ENCODE results near the gene MRPL38. TPM values are rescaled to one million over a fixed set of nuclear protein-coding genes. Genes with fewer than 3 reads are reported as not detected.

MRPL38 gene
- total and polyA plus RNA-seq, 2 donors from 2014 or later = 89.8 to 114 TPM

- H3K9me3 ChIP-seq (ENCODE audit: control insufficient read depth in 2 of 3, insufficient read depth in 1 of 3, low read length in 3 of 3) = no peaks in the 10 kb centered on the region
- no peak for TF ChIP-seq CTCF (IDR thresholded peaks at IDR 0.05; ENCODE audit: borderline replicate concordance, extremely low read depth, insufficient read depth)
- H3K4me1 ChIP-seq (ENCODE audit: control insufficient read depth in 2 of 3, insufficient read depth in 2 of 3, low read depth in 1 of 3, low read length in 3 of 3) = peaks cover 0 to 3% (median 0%) of the 10 kb centered on the region in 3 donors
- FAIRE-seq (no peak), DNase-seq (no peak)
- H3K4me3 ChIP-seq (ENCODE audit: low read length in 3 of 3) = no peak overlapping the region
- H3K36me3 ChIP-seq (ENCODE audit: control insufficient read depth in 2 of 3, insufficient read depth in 3 of 3, low read length in 3 of 3) = peaks cover 0 to 7% (median under 1%) of the 10 kb centered on the region in 3 donors
- intact Hi-C loops (cut with DNase I) = no loop called here
- H3K27ac ChIP-seq (ENCODE audit: low read depth in 2 of 2, low read length in 2 of 2) = no peak overlapping the region
- no peak overlapping the region for H3K9ac ChIP-seq (ENCODE audit: low read length in 3 of 3)
- H3K27me3 ChIP-seq (ENCODE audit: control insufficient read depth, insufficient read depth, low read length) = no peaks in the 10 kb centered on the region
Observed at GRCh38 chr17:75906143-75906884, 1.6 kb upstream of the MRPL38 start.

- Histone ChIP-seq H3K4me3 (ENCODE audit: low read length in 3 of 3) (no peak overlapping the region), H3K27me3 (ENCODE audit: control insufficient read depth, insufficient read depth, low read length) (no peaks in the 10 kb centered on the region), H3K9ac (ENCODE audit: low read length in 3 of 3) (no peak overlapping the region), H3K36me3 (ENCODE audit: control insufficient read depth in 2 of 3, insufficient read depth in 3 of 3, low read length in 3 of 3) (peaks cover 0 to 26% (median 12%) of the 10 kb centered on the region in 3 donors), H3K27ac (ENCODE audit: low read depth in 2 of 2, low read length in 2 of 2) (no peak overlapping the region), H3K4me1 (ENCODE audit: control insufficient read depth in 2 of 3, insufficient read depth in 2 of 3, low read depth in 1 of 3, low read length in 3 of 3) (peaks cover 0 to 3% (median 0%) of the 10 kb centered on the region in 3 donors), H3K9me3 (ENCODE audit: control insufficient read depth in 2 of 3, insufficient read depth in 1 of 3, low read length in 3 of 3) (no peaks in the 10 kb centered on the region)
- intact Hi-C loops (cut with DNase I) = no loop called here
- no peak for TF ChIP-seq CTCF (IDR thresholded peaks at IDR 0.05; ENCODE audit: borderline replicate concordance, extremely low read depth, insufficient read depth)
- no peak for FAIRE-seq
- no peak for DNase-seq
Observed at GRCh38 chr17:75902406-75902805, 2.3 kb downstream of the MRPL38 start.

- Histone ChIP-seq H3K27ac (ENCODE audit: low read depth in 2 of 2, low read length in 2 of 2) (no peak overlapping the region), H3K4me3 (ENCODE audit: low read length in 3 of 3) (no peak overlapping the region), H3K9me3 (ENCODE audit: control insufficient read depth in 2 of 3, insufficient read depth in 1 of 3, low read length in 3 of 3) (no peaks in the 10 kb centered on the region), H3K36me3 (ENCODE audit: control insufficient read depth in 2 of 3, insufficient read depth in 3 of 3, low read length in 3 of 3) (peaks cover 0 to 26% (median 12%) of the 10 kb centered on the region in 3 donors), H3K4me1 (ENCODE audit: control insufficient read depth in 2 of 3, insufficient read depth in 2 of 3, low read depth in 1 of 3, low read length in 3 of 3) (peaks cover 0 to 3% (median 0%) of the 10 kb centered on the region in 3 donors), H3K9ac (ENCODE audit: low read length in 3 of 3) (no peak overlapping the region), H3K27me3 (ENCODE audit: control insufficient read depth, insufficient read depth, low read length) (no peaks in the 10 kb centered on the region)
- no peak for TF ChIP-seq CTCF (IDR thresholded peaks at IDR 0.05; ENCODE audit: borderline replicate concordance, extremely low read depth, insufficient read depth)
- FAIRE-seq = no peak
- intact Hi-C loops (cut with DNase I) = no loop called here
- DNase-seq = no peak
Observed at GRCh38 chr17:75901727-75902126, 3.0 kb downstream of the MRPL38 start.

Measured in kidney (tissue), 14 donors.